ENCODE results near the gene MOB3A. TPM values are rescaled to one million over a fixed set of nuclear protein-coding genes. Genes with fewer than 3 reads are reported as not detected.

Gene MOB3A
- total and polyA plus RNA-seq, 2 of the 13 experiments (the other 11 are each of a cell fraction or from before 2014, with no cell fraction given): 3.5 to 17.8 TPM

GRCh38 chr19:2132731-2133490 lies 36.8 kb upstream of the MOB3A start:
- 93% methylated on average over 12 of the region's 19 CpGs for WGBS (ENCODE audit: low lambda C conversion rate)
- no peak for FAIRE-seq
- DNase-seq (ENCODE audit: low spot score): no peak
- intact Hi-C loops (cut with micrococcal nuclease; ENCODE audit: unreplicated experiment): no loop called here
- H4K20me1 ChIP-seq (ENCODE audit: insufficient read depth, low read length): no peaks in the 10 kb centered on the region
- H3K27me3 ChIP-seq (ENCODE audit: control insufficient read depth in 1 of 2, insufficient read depth in 2 of 2, low read length in 2 of 2): no peaks in the 10 kb centered on the region
- no peak overlapping the region for H2AFZ ChIP-seq (ENCODE audit: low read length)
- no peak overlapping the region for H3K27ac ChIP-seq (ENCODE audit: extremely low read length, insufficient read depth, low read length)
- H3K4me3 ChIP-seq (replicated peaks in 1 of 3; ENCODE audit: insufficient read depth in 1 of 3, low read depth in 2 of 3, low read length in 3 of 3): no peak overlapping the region
- ChIA-PET POLR2A (no interaction called here), CTCF (ENCODE audit: low intra/inter-chr PET ratio, low total read pairs) (no interaction called here)
- in situ Hi-C loops (cut with HindIII; ENCODE audit: extremely low pct_ligation_motif_present, low pct_unique_long_range_greater_than_20kb): no loop called here
- peaks cover 36 to 54% of the 10 kb centered on the region in 2 experiments for H3K36me3 ChIP-seq (replicated peaks in 1 of 2; ENCODE audit: control insufficient read depth in 1 of 2, insufficient read depth in 2 of 2, low read length in 2 of 2)
- no peak overlapping the region for H3K9ac ChIP-seq (ENCODE audit: insufficient read depth, low read depth, low read length)
- no peaks in the 10 kb centered on the region for H3K4me1 ChIP-seq (ENCODE audit: insufficient read depth, low read length)
- no TSS peak for BruUV-seq (replicated peaks)
- no peaks in the 10 kb centered on the region for H3K9me3 ChIP-seq (ENCODE audit: low read length)
- ATAC-seq: no peak
- H3K4me2 ChIP-seq (ENCODE audit: low read depth, low read length): no peak overlapping the region
- TF ChIP-seq CEBPZ (IDR thresholded peaks at IDR 0.05; ENCODE audit: low read length) (no peak), ZNF44 (CRISPR knock-in tag; IDR thresholded peaks at IDR 0.05) (no peak), SP5 (CRISPR knock-in tag; IDR thresholded peaks at IDR 0.05; ENCODE audit: borderline replicate concordance, low read depth) (no peak), POLR2AphosphoS5 (IDR thresholded peaks at IDR 0.05; ENCODE audit: low read depth, low read length) (no peak), ZNF256 (CRISPR knock-in tag; conservative IDR thresholded peaks at IDR 0.05) (no peak), KAT8 (CRISPR knock-in tag; IDR thresholded peaks at IDR 0.05) (no peak), POGK (CRISPR knock-in tag; conservative IDR thresholded peaks at IDR 0.05) (no peak), ZNF574 (CRISPR knock-in tag; IDR thresholded peaks at IDR 0.05) (no peak), JARID2 (CRISPR knock-in tag; IDR thresholded peaks at IDR 0.05; ENCODE audit: insufficient replicate concordance) (no peak), REXO4 (CRISPR knock-in tag; IDR thresholded peaks at IDR 0.05; ENCODE audit: borderline replicate concordance) (no peak), HBP1 (CRISPR knock-in tag; IDR thresholded peaks at IDR 0.05; ENCODE audit: low read depth) (no peak), ZNF776 (CRISPR knock-in tag; IDR thresholded peaks at IDR 0.05) (no peak), MTA3 (CRISPR knock-in tag; IDR thresholded peaks at IDR 0.05) (no peak)
- H3K79me2 ChIP-seq (ENCODE audit: insufficient read depth, low read length): no peaks in the 10 kb centered on the region

Measured in HepG2 (cell line).